Stomach (tissue), 19 donors: Measurements from ENCODE around the gene MCOLN2. TPM values are rescaled to one million over a fixed set of nuclear protein-coding genes. Genes with fewer than 3 reads are reported as not detected.

Experiments used
- DNase-seq, 2 donors: peaks; one replicate each; pipeline versions ENCODE4 v3.0.0 to v3.0.0-alpha.2; 2013 to 2019
- H3K27ac ChIP-seq, 5 donors: fragments of 200-600 bp in 4 of 5; sonication (generic) in 4 of 5; one replicate each; pipeline ENCODE4 v1.5.1; 2013 to 2019; ENCODE audit warnings: mild to moderate bottlenecking in 1 of 5, moderate library complexity in 1 of 5
- H3K27me3 ChIP-seq, 3 donors: fragments of 200-600 bp; sonication (generic); one replicate each; pipeline ENCODE4 v1.5.1; 2017 to 2019; ENCODE audit warnings: mixed run types in 1 of 3
- H3K36me3 ChIP-seq, 4 donors: fragments of 200-600 bp; sonication (generic); 1 replicate in 3 of 4; 2 replicates in 1 of 4; pipeline ENCODE4 v1.5.1; 2016 to 2019
- H3K4me1 ChIP-seq, 4 donors: fragments of 200-600 bp; sonication (generic); one replicate each; pipeline ENCODE4 v1.5.1; 2016 to 2019
- H3K4me3 ChIP-seq, 4 donors: fragments of 200-600 bp; sonication (generic) in 3 of 4; one replicate each; pipeline ENCODE4 v1.5.1; 2016 to 2019; ENCODE audit warnings: mild to moderate bottlenecking in 1 of 4
- H3K9me3 ChIP-seq, 4 donors: fragments of 200-600 bp; sonication (generic); one replicate each; pipeline ENCODE4 v1.5.1; 2016 to 2019
- EP300 ChIP-seq: sonication (generic); formaldehyde crosslinking; IDR thresholded peaks from one replicate; pipeline ENCODE4 v1.6.1; 2017; ENCODE audit warnings: antibody characterized with exemption
- POLR2A ChIP-seq, 4 donors: fragments of 450-650 bp; IDR thresholded peaks; one replicate each; pipeline ENCODE4 v1.6.1; 2016; ENCODE audit warnings: antibody characterized with exemption in 4 of 4, control low read depth in 2 of 4, mild to moderate bottlenecking in 1 of 4, moderate library complexity in 1 of 4
- POLR2AphosphoS5 ChIP-seq, 3 donors: sonication (generic); formaldehyde crosslinking; IDR thresholded peaks; one replicate each; pipeline ENCODE4 v1.6.1; 2016; ENCODE audit warnings: antibody characterized with exemption in 3 of 3
- WGBS, 5 donors: extraction: QIAGEN DNeasy Blood & Tissue Kit in 3 of 5; methylation state at CpG; one replicate each; pipeline versions ENCODE4 v1.1.5 to v1.1.7; 2013 to 2018; 5-methylcytosine and 5-hydroxymethylcytosine counted together
- intact Hi-C: fragments of 100-400 bp; cut with DNase I; formaldehyde crosslinking; loops from one replicate; pipeline ENCODE4 v1.15.1; 2023; ENCODE audit warnings: low total_unique reads
- long read RNA-seq, 10 donors: transcript quantifications; one replicate each; lab custom pipeline, GENCODE V29; 2026
- polyA plus RNA-seq, 3 donors: library from polyadenylated mRNA; stranded (reverse); fragments of 200-250 nt; gene quantifications; one replicate each; pipeline ENCODE4 v1.2.3, GENCODE V29; 2013
- total RNA-seq, 5 donors: library from RNA; depleted of rRNA; stranded (reverse); fragments of >200 nt; gene quantifications; one replicate each; pipeline versions ENCODE4 v1.1.0 to v1.2.3, GENCODE V29; 2014 to 2016
- TF ChIP-seq, protein P1 (sequence below), 7 experiments: fragments of 450-650 bp in 4 of 7; fragments of 200-600 bp in 3 of 7; sonication (generic) in 3 of 7; IDR thresholded peaks; one replicate each; pipeline ENCODE4 v1.5.1; 2016 to 2019; ENCODE audit warnings: antibody characterized with exemption in 7 of 7, control low read depth in 2 of 7, mild to moderate bottlenecking in 1 of 7
- donor health status: healthy with polysubstance abuse.
- donor health status: Bipolar disorder and iron deficiency.
- donor health status: healthy.

MCOLN2 gene
- total RNA-seq (10 to 100 TPM in 1 of 5 donors, 1 to 10 TPM in 2, not detected in 2; 1.7 to 27.2 (median 2.2) TPM), polyA plus RNA-seq (1 to 10 TPM in 2 of 3 donors, under 1 TPM in 1; 0.50 to 2.0 (median 1.7) TPM)
- long read RNA-seq, donor 1 = 0 reads
- long read RNA-seq, donor 2, partial matches to known transcripts = 0 of 1 reads
- long read RNA-seq, donor 2, other reads (novel, unspliced or antisense) = 0 of 1 reads
- long read RNA-seq, donor 3 = 0 reads
- long read RNA-seq, donor 4 = 0 reads
- long read RNA-seq, donor 5 = 0 reads
- long read RNA-seq, donor 6 = 0 reads
- long read RNA-seq, donor 7 = 0 reads
- long read RNA-seq, donor 8 = 0 reads
- long read RNA-seq, donor 9 = 0 reads
- long read RNA-seq, donor 10 = 0 reads

GRCh38 chr1:84996846-84997666 lies at the start of gene MCOLN2:
MCOLN2 (minus strand) TSS chr1:84997113; CDS start chr1:84996872, 241 bp downstream.
- Histone ChIP-seq H3K4me1 (peaks cover 14 to 28% (median 26%) of the 10 kb centered on the region in 4 donors), H3K27ac (peak within 1 kb of the TSS in 4 of 5 donors; percentile 29 to 69 (median 32)), H3K9me3 (no peaks in the 10 kb centered on the region), H3K4me3 (peak within 1 kb of the TSS; percentile 54 to 83 (median 74)), H3K27me3 (peaks cover 0 to 51% (median 25%) of the 10 kb centered on the region in 3 donors), H3K36me3 (no peaks in the 10 kb centered on the region)
- intact Hi-C loops = no loop called here
- WGBS, 5 donors = 0 to 1% (median 1%) methylated on average over 29 to 87 of the region's 87 CpGs
- TF ChIP-seq, protein P1, sequence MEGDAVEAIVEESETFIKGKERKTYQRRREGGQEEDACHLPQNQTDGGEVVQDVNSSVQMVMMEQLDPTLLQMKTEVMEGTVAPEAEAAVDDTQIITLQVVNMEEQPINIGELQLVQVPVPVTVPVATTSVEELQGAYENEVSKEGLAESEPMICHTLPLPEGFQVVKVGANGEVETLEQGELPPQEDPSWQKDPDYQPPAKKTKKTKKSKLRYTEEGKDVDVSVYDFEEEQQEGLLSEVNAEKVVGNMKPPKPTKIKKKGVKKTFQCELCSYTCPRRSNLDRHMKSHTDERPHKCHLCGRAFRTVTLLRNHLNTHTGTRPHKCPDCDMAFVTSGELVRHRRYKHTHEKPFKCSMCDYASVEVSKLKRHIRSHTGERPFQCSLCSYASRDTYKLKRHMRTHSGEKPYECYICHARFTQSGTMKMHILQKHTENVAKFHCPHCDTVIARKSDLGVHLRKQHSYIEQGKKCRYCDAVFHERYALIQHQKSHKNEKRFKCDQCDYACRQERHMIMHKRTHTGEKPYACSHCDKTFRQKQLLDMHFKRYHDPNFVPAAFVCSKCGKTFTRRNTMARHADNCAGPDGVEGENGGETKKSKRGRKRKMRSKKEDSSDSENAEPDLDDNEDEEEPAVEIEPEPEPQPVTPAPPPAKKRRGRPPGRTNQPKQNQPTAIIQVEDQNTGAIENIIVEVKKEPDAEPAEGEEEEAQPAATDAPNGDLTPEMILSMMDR (IDR thresholded peaks at IDR 0.05) = no peak
- TF ChIP-seq EP300 = no peak
- no peak for TF ChIP-seq POLR2AphosphoS5 (IDR thresholded peaks at IDR 0.05)
- no peak for TF ChIP-seq POLR2A (IDR thresholded peaks at IDR 0.05)
- peak; percentile 34 to 74 for DNase-seq

- peaks cover 0 to 15% (median 7%) of the 10 kb centered on the region in 3 donors for H3K27me3 ChIP-seq
- intact Hi-C loops = no loop called here
- no peaks in the 10 kb centered on the region for H3K9me3 ChIP-seq
- H3K4me3 ChIP-seq = no peak overlapping the region
- no peaks in the 10 kb centered on the region for H3K36me3 ChIP-seq
- H3K4me1 ChIP-seq = peaks cover 0 to 5% (median 4%) of the 10 kb centered on the region in 4 donors
- no peak overlapping the region for H3K27ac ChIP-seq
- TF ChIP-seq EP300 (no peak), POLR2A (IDR thresholded peaks at IDR 0.05) (no peak), POLR2AphosphoS5 (IDR thresholded peaks at IDR 0.05) (no peak)
- TF ChIP-seq, protein P1 (IDR thresholded peaks at IDR 0.05) = no peak
- DNase-seq = no peak
Observed at GRCh38 chr1:85042413-85042812, 45.5 kb upstream of the MCOLN2 start.

DNA sequence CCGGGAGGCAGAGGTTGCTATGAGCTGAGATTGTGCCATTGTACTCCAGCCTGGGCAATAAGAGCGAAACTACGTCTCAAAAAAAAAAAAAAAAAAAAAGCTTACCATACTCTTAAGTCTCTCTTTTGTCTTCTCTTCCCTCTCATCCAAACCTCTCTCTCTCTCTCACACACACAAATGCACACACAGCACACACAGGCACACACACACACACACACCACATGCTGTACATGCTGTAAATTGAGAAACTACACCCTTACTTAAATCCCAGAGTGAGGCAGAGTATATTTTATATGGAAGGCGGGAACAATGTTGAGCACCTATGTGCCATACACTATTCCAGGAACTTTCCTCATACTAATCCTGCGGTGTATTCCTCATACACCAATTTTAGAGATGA lies 44.9 kb upstream of the MCOLN2 start:
- intact Hi-C loops = no loop called here
- Histone ChIP-seq H3K9me3 (no peaks in the 10 kb centered on the region), H3K27me3 (peaks cover 0 to 8% (median under 1%) of the 10 kb centered on the region in 3 donors), H3K4me1 (no peaks in the 10 kb centered on the region), H3K36me3 (no peaks in the 10 kb centered on the region), H3K27ac (no peak overlapping the region), H3K4me3 (no peak overlapping the region)
- WGBS, 5 donors = 92 to 99% (median 95%) methylated on average over 5 of the region's 5 CpGs
- no peak for TF ChIP-seq POLR2AphosphoS5 (IDR thresholded peaks at IDR 0.05)
- TF ChIP-seq, protein P1 (IDR thresholded peaks at IDR 0.05) = no peak
- no peak for TF ChIP-seq POLR2A (IDR thresholded peaks at IDR 0.05)
- no peak for TF ChIP-seq EP300
- DNase-seq = no peak

DNA sequence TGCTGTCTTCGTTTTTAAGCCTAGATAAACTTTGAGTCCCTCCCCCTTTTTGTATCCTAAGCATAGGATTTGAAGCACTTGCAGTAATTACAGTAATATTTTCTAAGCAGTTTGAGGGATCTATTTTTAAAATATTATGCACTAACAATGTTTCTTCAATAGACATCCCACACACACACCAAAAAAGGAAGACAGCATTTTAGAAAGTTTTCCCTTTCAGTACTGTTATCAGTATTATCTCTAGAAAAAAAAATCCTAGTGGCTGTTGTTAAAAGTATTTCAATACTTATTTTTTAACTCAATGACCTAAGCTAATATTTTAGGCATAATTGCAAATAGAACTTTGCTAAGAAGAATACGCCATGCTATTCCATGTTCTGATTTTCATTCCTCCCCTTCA lies 36.3 kb upstream of the MCOLN2 start:
- H3K4me3 ChIP-seq = no peak overlapping the region
- TF ChIP-seq, protein P1 (IDR thresholded peaks at IDR 0.05) = no peak
- no peak for TF ChIP-seq POLR2A (IDR thresholded peaks at IDR 0.05)
- no peak for TF ChIP-seq EP300
- TF ChIP-seq POLR2AphosphoS5 (IDR thresholded peaks at IDR 0.05) = no peak
- intact Hi-C loops = no loop called here
- H3K27me3 ChIP-seq = no peaks in the 10 kb centered on the region
- no peaks in the 10 kb centered on the region for H3K9me3 ChIP-seq
- no peaks in the 10 kb centered on the region for H3K36me3 ChIP-seq
- no peak overlapping the region for H3K27ac ChIP-seq
- H3K4me1 ChIP-seq = no peaks in the 10 kb centered on the region
- 68 to 82% (median 72%) methylated on average over 2 of the region's 2 CpGs for WGBS, 5 donors
- no peak for DNase-seq
